Osteoblast (primary cell): Measurements from ENCODE around the gene MORC2. TPM values are rescaled to one million over a fixed set of nuclear protein-coding genes. Genes with fewer than 3 reads are reported as not detected.

ENCODE experiments used
- DNase-seq: peaks from one replicate; pipeline ENCODE4 v3.0.0; 2011; ENCODE audit warnings: low spot score, mixed read lengths; ENCODE audit not compliant: insufficient read length; ENCODE audit errors: missing footprints
- H2AFZ ChIP-seq: 2 replicates; pipeline ENCODE4 v1.6.0; 2011; ENCODE audit warnings: mild to moderate bottlenecking, low read length
- H3K27ac ChIP-seq: 2 replicates; pipeline ENCODE4 v1.5.1; 2011; ENCODE audit warnings: mild to moderate bottlenecking, low read depth, low read length, moderate library complexity
- H3K27me3 ChIP-seq: 2 replicates; pipeline ENCODE4 v1.6.0; 2012; ENCODE audit warnings: mild to moderate bottlenecking, control low read depth, inconsistent platforms, low read length, moderate library complexity; ENCODE audit not compliant: insufficient read depth
- H3K36me3 ChIP-seq: 2 replicates; pipeline ENCODE4 v1.5.1; 2011; ENCODE audit warnings: mild to moderate bottlenecking, low read length, control low read depth, moderate library complexity; ENCODE audit not compliant: insufficient read depth
- H3K4me1 ChIP-seq: 2 replicates; pipeline ENCODE4 v1.5.1; 2011; ENCODE audit warnings: mild to moderate bottlenecking, low read length, control low read depth, moderate library complexity; ENCODE audit not compliant: insufficient read depth
- H3K4me2 ChIP-seq: 2 replicates; pipeline ENCODE4 v1.6.0; 2011; ENCODE audit warnings: mild to moderate bottlenecking, low read length; ENCODE audit not compliant: insufficient read depth
- H3K4me3 ChIP-seq: fragments of 200-600 bp; sonication (generic); 3 replicates; pipeline ENCODE4 v1.5.1; 2012; ENCODE audit warnings: mild to moderate bottlenecking, low read length, inconsistent platforms; ENCODE audit not compliant: insufficient read depth
- H3K79me2 ChIP-seq: 2 replicates; pipeline ENCODE4 v1.6.0; 2012; ENCODE audit warnings: mild to moderate bottlenecking, low read length, control low read depth, inconsistent platforms; ENCODE audit not compliant: insufficient read depth
- H3K9me3 ChIP-seq: 2 replicates; pipeline ENCODE4 v1.5.1; 2011; ENCODE audit warnings: low read depth, low read length, control low read depth
- H4K20me1 ChIP-seq: 2 replicates; pipeline ENCODE4 v1.6.0; 2012; ENCODE audit warnings: mild to moderate bottlenecking, low read length, control low read depth; ENCODE audit not compliant: insufficient read depth
- total RNA-seq: library from RNA; depleted of rRNA; stranded (reverse); fragments of >200 nt; gene quantifications from 2 replicates; pipeline ENCODE4 v1.2.3, GENCODE V29; 2012
- TF ChIP-seq, protein P1 (sequence below): IDR thresholded peaks from 2 replicates; pipeline ENCODE4 v1.5.1; 2011; ENCODE audit warnings: mild to moderate bottlenecking, low read depth, low read length, moderate library complexity; ENCODE audit errors: extremely low read depth

Gene MORC2
- total RNA-seq, 1 donor: 17.0 TPM

DNA sequence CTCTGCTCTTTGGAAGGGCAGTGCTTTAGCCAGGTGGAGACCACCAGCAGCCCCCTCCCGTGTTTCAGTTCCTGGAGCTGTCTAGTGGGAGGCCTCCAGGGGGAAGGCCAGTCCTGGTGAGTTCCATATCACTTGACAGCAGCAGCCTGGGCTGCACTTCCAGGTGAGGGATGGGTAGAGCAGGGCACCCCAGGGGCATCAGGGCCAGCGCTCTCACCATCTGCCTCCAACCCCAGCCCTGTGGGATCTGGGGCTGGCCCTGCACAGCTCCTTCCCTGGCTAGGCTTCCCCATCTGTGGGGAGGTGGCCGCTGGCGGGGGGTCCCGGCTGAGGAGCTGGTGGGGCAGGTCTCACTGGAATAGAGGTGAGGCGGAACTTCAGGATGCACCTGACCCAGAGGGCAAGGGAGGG is 60.5 kb downstream of the MORC2 start:
- TF ChIP-seq, protein P1, sequence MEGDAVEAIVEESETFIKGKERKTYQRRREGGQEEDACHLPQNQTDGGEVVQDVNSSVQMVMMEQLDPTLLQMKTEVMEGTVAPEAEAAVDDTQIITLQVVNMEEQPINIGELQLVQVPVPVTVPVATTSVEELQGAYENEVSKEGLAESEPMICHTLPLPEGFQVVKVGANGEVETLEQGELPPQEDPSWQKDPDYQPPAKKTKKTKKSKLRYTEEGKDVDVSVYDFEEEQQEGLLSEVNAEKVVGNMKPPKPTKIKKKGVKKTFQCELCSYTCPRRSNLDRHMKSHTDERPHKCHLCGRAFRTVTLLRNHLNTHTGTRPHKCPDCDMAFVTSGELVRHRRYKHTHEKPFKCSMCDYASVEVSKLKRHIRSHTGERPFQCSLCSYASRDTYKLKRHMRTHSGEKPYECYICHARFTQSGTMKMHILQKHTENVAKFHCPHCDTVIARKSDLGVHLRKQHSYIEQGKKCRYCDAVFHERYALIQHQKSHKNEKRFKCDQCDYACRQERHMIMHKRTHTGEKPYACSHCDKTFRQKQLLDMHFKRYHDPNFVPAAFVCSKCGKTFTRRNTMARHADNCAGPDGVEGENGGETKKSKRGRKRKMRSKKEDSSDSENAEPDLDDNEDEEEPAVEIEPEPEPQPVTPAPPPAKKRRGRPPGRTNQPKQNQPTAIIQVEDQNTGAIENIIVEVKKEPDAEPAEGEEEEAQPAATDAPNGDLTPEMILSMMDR: no peak
- no peaks in the 10 kb centered on the region for H3K27me3 ChIP-seq
- no peaks in the 10 kb centered on the region for H3K4me1 ChIP-seq
- H3K9me3 ChIP-seq: no peaks in the 10 kb centered on the region
- no peaks in the 10 kb centered on the region for H3K36me3 ChIP-seq
- DNase-seq: peak; percentile 56
- H3K27ac ChIP-seq: no peak overlapping the region
- no peaks in the 10 kb centered on the region for H3K79me2 ChIP-seq
- no peak overlapping the region for H3K4me2 ChIP-seq
- H3K4me3 ChIP-seq: no peak overlapping the region
- no peaks in the 10 kb centered on the region for H4K20me1 ChIP-seq
- no peak overlapping the region for H2AFZ ChIP-seq

DNA sequence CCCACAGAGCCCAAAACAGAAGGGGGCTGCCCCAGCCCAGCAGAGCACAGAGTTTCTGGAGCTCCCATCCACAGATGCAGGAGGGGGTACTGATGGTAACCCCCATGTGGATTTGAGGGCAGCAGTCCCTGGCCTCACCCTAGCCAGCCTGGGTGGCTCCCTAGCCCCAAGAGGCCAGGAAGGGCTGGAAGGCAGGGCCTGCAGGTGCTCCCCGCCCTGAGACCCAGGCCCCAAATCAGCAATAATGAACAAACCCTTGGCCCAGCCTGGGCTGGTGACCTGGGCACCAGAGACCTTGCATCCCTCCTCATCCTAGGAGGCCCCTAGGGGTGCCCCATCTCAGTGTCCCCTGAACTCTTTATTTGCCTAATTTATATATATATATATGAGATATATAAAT is 61.6 kb downstream of the MORC2 start:
- Histone ChIP-seq H4K20me1 (no peaks in the 10 kb centered on the region), H3K36me3 (no peaks in the 10 kb centered on the region), H3K4me2 (no peak overlapping the region), H3K4me3 (no peak overlapping the region), H3K4me1 (no peaks in the 10 kb centered on the region), H3K27me3 (no peaks in the 10 kb centered on the region), H3K9me3 (no peaks in the 10 kb centered on the region), H2AFZ (no peak overlapping the region), H3K27ac (no peak overlapping the region), H3K79me2 (no peaks in the 10 kb centered on the region)
- TF ChIP-seq, protein P1: no peak
- peak; percentile 27 for DNase-seq

DNA sequence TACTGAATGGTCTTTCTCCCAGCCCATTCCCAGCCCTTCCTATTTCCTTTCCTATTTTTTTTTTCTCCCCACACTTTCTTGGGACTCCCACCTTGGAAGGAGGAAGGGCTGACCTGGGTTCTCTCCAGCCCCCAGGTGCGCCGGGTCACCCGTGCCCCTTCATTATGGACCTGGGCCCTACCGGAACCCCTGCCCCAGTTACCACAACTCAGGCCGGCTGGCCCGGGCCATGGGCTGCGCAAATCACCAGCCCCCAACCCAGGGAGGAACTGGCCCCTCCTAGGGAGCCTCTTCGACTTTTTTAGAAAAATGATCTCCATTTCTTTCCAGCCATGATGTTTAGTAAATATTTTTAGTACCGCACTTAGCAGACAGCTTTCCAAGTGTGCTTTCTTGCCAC is 62.2 kb downstream of the MORC2 start:
- no peak overlapping the region for H3K4me2 ChIP-seq
- no peaks in the 10 kb centered on the region for H3K4me1 ChIP-seq
- H3K36me3 ChIP-seq: no peaks in the 10 kb centered on the region
- H3K4me3 ChIP-seq: no peak overlapping the region
- H2AFZ ChIP-seq: no peak overlapping the region
- no peaks in the 10 kb centered on the region for H3K27me3 ChIP-seq
- no peaks in the 10 kb centered on the region for H3K9me3 ChIP-seq
- H3K27ac ChIP-seq: no peak overlapping the region
- DNase-seq: peak; percentile 38
- TF ChIP-seq, protein P1: no peak
- no peaks in the 10 kb centered on the region for H4K20me1 ChIP-seq
- H3K79me2 ChIP-seq: no peaks in the 10 kb centered on the region

DNA sequence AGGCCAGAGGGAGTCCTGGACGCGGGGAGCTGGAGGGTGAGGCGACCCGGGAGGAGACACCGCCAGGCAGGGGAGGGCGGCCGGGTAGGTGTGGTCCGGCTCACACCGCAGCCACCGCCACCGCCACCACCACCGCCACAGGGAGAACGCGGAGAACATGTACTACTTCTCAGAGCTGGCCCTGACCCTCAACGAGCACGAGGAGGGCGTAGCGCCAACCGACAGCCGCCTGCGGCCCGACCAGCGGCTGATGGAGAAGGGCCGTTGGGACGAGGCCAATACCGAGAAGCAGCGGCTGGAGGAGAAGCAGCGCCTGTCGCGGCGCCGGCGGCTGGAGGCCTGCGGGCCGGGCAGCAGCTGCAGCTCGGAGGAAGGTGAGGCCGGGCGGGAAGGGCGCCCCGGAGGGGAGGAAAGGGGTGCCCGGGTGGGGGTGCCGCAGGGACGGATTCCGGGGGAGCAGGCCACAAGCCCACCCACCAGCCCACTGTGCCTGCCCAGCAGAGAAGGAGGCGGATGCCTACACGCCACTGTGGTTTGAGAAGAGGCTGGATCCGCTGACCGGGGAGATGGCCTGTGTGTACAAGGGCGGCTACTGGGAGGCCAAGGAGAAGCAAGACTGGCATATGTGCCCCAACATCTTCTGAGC is 62.8 kb downstream of the MORC2 start:
- DNase-seq: peak; percentile 42
- H3K4me3 ChIP-seq: no peak overlapping the region
- no peaks in the 10 kb centered on the region for H3K36me3 ChIP-seq
- H3K79me2 ChIP-seq: no peaks in the 10 kb centered on the region
- H3K4me1 ChIP-seq: no peaks in the 10 kb centered on the region
- no peak overlapping the region for H3K4me2 ChIP-seq
- no peaks in the 10 kb centered on the region for H4K20me1 ChIP-seq
- TF ChIP-seq, protein P1: no peak
- no peaks in the 10 kb centered on the region for H3K9me3 ChIP-seq
- no peaks in the 10 kb centered on the region for H3K27me3 ChIP-seq
- H2AFZ ChIP-seq: no peak overlapping the region
- H3K27ac ChIP-seq: no peak overlapping the region
